ENCODE data around the gene POLK. TPM values are rescaled to one million over a fixed set of nuclear protein-coding genes. Genes with fewer than 3 reads are reported as not detected.

POLK gene
- total and polyA plus RNA-seq, 2 of the 4 experiments (the other 2 are of a cell fraction): 10.4 to 24.4 TPM

- POLR2A ChIA-PET (ENCODE audit: unreplicated experiment): no interaction called here
- in situ Hi-C loops (cut with MboI; ENCODE audit: low sequenced_read_pairs): no loop called here
Measured at GRCh38 chr5:75514323-75514722, 2.6 kb downstream of the POLK start.

More at GRCh38 chr5:75514323-75514722, 2.6 kb downstream of the POLK start:
- H3K18ac ChIP-seq (ENCODE audit: low read depth, low read length): no peak overlapping the region
- no peak overlapping the region for H2BK20ac ChIP-seq (ENCODE audit: low read depth, low read length)
- no peaks in the 10 kb centered on the region for H3K9me3 ChIP-seq (ENCODE audit: control insufficient read depth, insufficient read depth, low read length)
- no peak for DNase-seq
- no peak overlapping the region for H2BK120ac ChIP-seq (ENCODE audit: low read depth, low read length)
- ATAC-seq (ENCODE audit: low read depth): no peak
- H3K79me1 ChIP-seq (ENCODE audit: low read depth in 1 of 2, low read length in 2 of 2): peaks cover 11 to 55% of the 10 kb centered on the region in 2 experiments
- H3K14ac ChIP-seq (replicated peaks; ENCODE audit: low read depth, low read length): no peak overlapping the region
- BruUV-seq (replicated peaks): no TSS peak
- H2BK15ac ChIP-seq (ENCODE audit: low read depth, low read length): no peak overlapping the region
- no peak overlapping the region for H2AK9ac ChIP-seq (replicated peaks; ENCODE audit: low read depth, low read length, poor library complexity)
- no CpG with 5 or more reads among the region's 3 CpGs for WGBS, 2 experiments (ENCODE audit: extremely low coverage in 2 of 2, insufficient read length in 1 of 2)
- no peaks in the 10 kb centered on the region for H3K27me3 ChIP-seq (ENCODE audit: control insufficient read depth, insufficient read depth, low read length)
- dilution Hi-C loops (cut with HindIII; ENCODE audit: low sequenced_read_pairs, unreplicated experiment): no loop called here
- no peak overlapping the region for H4K91ac ChIP-seq (ENCODE audit: insufficient read depth, low read depth, low read length)
- H4K20me1 ChIP-seq (ENCODE audit: insufficient read depth, low read length): peaks cover 7% of the 10 kb centered on the region
- H3K9ac ChIP-seq (ENCODE audit: low read depth, low read length): no peak overlapping the region
- H3K4me2 ChIP-seq (ENCODE audit: low read depth, low read length): no peak overlapping the region
- TF ChIP-seq RFX5 (IDR thresholded peaks at IDR 0.05; ENCODE audit: low read depth, low read length) (no peak), NFE2L2 (IDR thresholded peaks at IDR 0.05; ENCODE audit: low read depth, low read length) (no peak), MAZ (IDR thresholded peaks at IDR 0.05; ENCODE audit: borderline replicate concordance, low read depth, low read length) (no peak), RAD21 (IDR thresholded peaks at IDR 0.05; ENCODE audit: low read length) (no peak)
- no peak overlapping the region for H3K4me3 ChIP-seq (ENCODE audit: insufficient read depth, low read depth, low read length)
- CTCF ChIA-PET: no interaction called here
- H3K4ac ChIP-seq (ENCODE audit: low read depth, low read length): no peak overlapping the region
- H2AFZ ChIP-seq (replicated peaks; ENCODE audit: low read length, poor library complexity): no peak overlapping the region
- H2BK5ac ChIP-seq (ENCODE audit: low read depth, low read length, poor library complexity, severe bottlenecking): no peak overlapping the region
- no peak overlapping the region for H3K27ac ChIP-seq (ENCODE audit: insufficient read depth, low read length)
- H3K23ac ChIP-seq (ENCODE audit: low read depth, low read length): no peak overlapping the region
- no peak overlapping the region for H3K56ac ChIP-seq (ENCODE audit: extremely low read depth, insufficient read depth, low read length)
- intact Hi-C loops (cut with micrococcal nuclease): no loop called here
- H4K5ac ChIP-seq (ENCODE audit: low read depth, low read length): no peak overlapping the region
- H4K8ac ChIP-seq (ENCODE audit: low read depth in 2 of 2, low read length in 2 of 2): no peak overlapping the region
- H3K9me1 ChIP-seq (ENCODE audit: insufficient read depth, low read length): no peaks in the 10 kb centered on the region; the same call in 1 of the 2 replicates
- H3K4me1 ChIP-seq (ENCODE audit: control insufficient read depth, insufficient read depth, low read length): no peaks in the 10 kb centered on the region
- H3K36me3 ChIP-seq (ENCODE audit: control insufficient read depth, insufficient read depth, low read length): peaks cover 2% of the 10 kb centered on the region
- no peak overlapping the region for H2AK5ac ChIP-seq (ENCODE audit: low read depth, low read length)
